A673 (cell line): ENCODE measurements around the gene FAM43A. TPM values are rescaled to one million over a fixed set of nuclear protein-coding genes. Genes with fewer than 3 reads are reported as not detected.

Source experiments
- BruUV-seq: library from RNA; stranded (reverse); fragments of 400-500 nt; replicated peaks from 2 replicates; lab custom pipeline; 2021; lab: Mats Ljungman, UMichigan
- CTCF ChIA-PET: fragments of 300-600 bp; sonication (Branson Sonifier 250); formaldehyde crosslinking; loops from one replicate; lab custom pipeline; 2022; ENCODE audit warnings: antibody characterized with exemption; lab: Charles Lee
- POLR2A ChIA-PET: fragments of 300-600 bp; sonication (Branson Sonifier 250); formaldehyde crosslinking; loops from one replicate; lab custom pipeline; 2022; ENCODE audit warnings: antibody characterized with exemption; ENCODE audit not compliant: low non-redundant PET; lab: Charles Lee
- DNase-seq: peaks from one replicate; pipeline ENCODE4 v3.0.0-alpha.2; 2015; ENCODE audit warnings: low spot score
- H3K27ac ChIP-seq: fragments of 200-600 bp; sonication (generic); 2 replicates; pipeline ENCODE4 v1.5.1; 2016; ENCODE audit warnings: mixed run types, low read depth, mild to moderate bottlenecking, mixed read lengths, antibody characterized with exemption, low read length; ENCODE audit not compliant: poor library complexity, severe bottlenecking
- H3K27me3 ChIP-seq: fragments of 200-600 bp; sonication (generic); replicated peaks from 2 replicates; pipeline ENCODE4 v1.6.1; 2017; ENCODE audit warnings: mixed run types, low read depth, mild to moderate bottlenecking, mixed read lengths, antibody characterized with exemption, low read length; ENCODE audit not compliant: insufficient read depth, poor library complexity
- H3K36me3 ChIP-seq: fragments of 200-600 bp; sonication (generic); 2 replicates; pipeline ENCODE4 v1.6.1; 2016; ENCODE audit warnings: mixed run types, mild to moderate bottlenecking, mixed read lengths, antibody characterized with exemption, low read length; ENCODE audit not compliant: insufficient read depth, poor library complexity, severe bottlenecking
- H3K4me1 ChIP-seq: fragments of 200-600 bp; sonication (generic); 2 replicates; pipeline ENCODE4 v1.6.1; 2017; ENCODE audit warnings: mixed run types, mild to moderate bottlenecking, mixed read lengths, antibody characterized with exemption, low read length; ENCODE audit not compliant: insufficient read depth, poor library complexity, severe bottlenecking
- H3K4me3 ChIP-seq: fragments of 200-600 bp; sonication (generic); 2 replicates; pipeline ENCODE4 v1.5.1; 2016; ENCODE audit warnings: low read depth, mixed run types, mild to moderate bottlenecking, mixed read lengths, low read length; ENCODE audit not compliant: poor library complexity, severe bottlenecking
- H3K9me3 ChIP-seq: fragments of 200-600 bp; sonication (generic); 2 replicates; pipeline ENCODE4 v1.6.1; 2016; ENCODE audit warnings: mixed run types, low read depth, mild to moderate bottlenecking, mixed read lengths, antibody characterized with exemption, low read length; ENCODE audit not compliant: poor library complexity, severe bottlenecking
- EZH2 ChIP-seq: fragments of 200-600 bp; sonication (generic); IDR thresholded peaks from 2 replicates; pipeline ENCODE4 v1.6.1; 2017; ENCODE audit warnings: borderline replicate concordance, low read depth, mild to moderate bottlenecking, mixed read lengths, antibody characterized with exemption, low read length; ENCODE audit not compliant: poor library complexity, severe bottlenecking
- intact Hi-C: fragments of 100-400 bp; cut with micrococcal nuclease; formaldehyde crosslinking; loops from one replicate; pipeline ENCODE4 v1.10.0; 2022; ENCODE audit not compliant: unreplicated experiment
- total RNA-seq: library from RNA; stranded (reverse); gene quantifications from 2 replicates; pipeline ENCODE4 v1.2.3, GENCODE V29; 2021
- TF ChIP-seq, protein P1 (sequence below): fragments of 300-800, 200-600 bp; sonication (generic); conservative IDR thresholded peaks from 2 replicates; pipeline ENCODE4 v1.5.1; 2017; ENCODE audit warnings: low read depth, mild to moderate bottlenecking, antibody characterized with exemption, low read length, moderate library complexity, mixed read lengths

Gene FAM43A
- total RNA-seq, 1 experiment from 2014 or later = 38.7 TPM

GRCh38 chr3:194658477-194659242, 27.0 kb upstream of the FAM43A start:
- Histone ChIP-seq H3K9me3 (no peaks in the 10 kb centered on the region), H3K4me1 (no peaks in the 10 kb centered on the region), H3K27ac (no peak overlapping the region), H3K36me3 (peaks cover 32% of the 10 kb centered on the region), H3K27me3 (no peaks in the 10 kb centered on the region), H3K4me3 (no peak overlapping the region)
- TF ChIP-seq, protein P1, sequence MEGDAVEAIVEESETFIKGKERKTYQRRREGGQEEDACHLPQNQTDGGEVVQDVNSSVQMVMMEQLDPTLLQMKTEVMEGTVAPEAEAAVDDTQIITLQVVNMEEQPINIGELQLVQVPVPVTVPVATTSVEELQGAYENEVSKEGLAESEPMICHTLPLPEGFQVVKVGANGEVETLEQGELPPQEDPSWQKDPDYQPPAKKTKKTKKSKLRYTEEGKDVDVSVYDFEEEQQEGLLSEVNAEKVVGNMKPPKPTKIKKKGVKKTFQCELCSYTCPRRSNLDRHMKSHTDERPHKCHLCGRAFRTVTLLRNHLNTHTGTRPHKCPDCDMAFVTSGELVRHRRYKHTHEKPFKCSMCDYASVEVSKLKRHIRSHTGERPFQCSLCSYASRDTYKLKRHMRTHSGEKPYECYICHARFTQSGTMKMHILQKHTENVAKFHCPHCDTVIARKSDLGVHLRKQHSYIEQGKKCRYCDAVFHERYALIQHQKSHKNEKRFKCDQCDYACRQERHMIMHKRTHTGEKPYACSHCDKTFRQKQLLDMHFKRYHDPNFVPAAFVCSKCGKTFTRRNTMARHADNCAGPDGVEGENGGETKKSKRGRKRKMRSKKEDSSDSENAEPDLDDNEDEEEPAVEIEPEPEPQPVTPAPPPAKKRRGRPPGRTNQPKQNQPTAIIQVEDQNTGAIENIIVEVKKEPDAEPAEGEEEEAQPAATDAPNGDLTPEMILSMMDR = no peak
- TF ChIP-seq EZH2 = no peak
- ChIA-PET POLR2A (no interaction called here), CTCF (no interaction called here)
- intact Hi-C loops = no loop called here
- no TSS peak for BruUV-seq
- no peak for DNase-seq

DNA sequence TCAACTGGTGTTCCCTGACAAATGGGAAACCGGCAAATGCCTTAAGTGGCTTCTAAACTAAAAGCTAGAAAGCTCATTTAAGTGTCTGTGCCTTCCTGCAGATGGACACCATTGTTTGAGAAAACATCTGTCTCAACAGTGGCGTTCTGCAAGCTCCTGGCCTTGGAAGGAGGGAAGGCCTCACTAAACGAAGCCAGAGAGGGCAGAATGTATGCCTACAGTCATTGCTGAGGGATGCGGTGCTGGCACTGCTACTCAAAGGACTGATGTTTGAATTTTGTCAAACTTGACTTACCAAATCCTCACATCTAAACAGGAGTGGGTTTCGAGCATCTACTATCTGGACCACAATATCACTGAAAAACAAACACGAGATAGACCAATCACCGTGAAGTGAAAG, 25.9 kb upstream of the FAM43A start:
- no TSS peak for BruUV-seq
- DNase-seq = no peak
- no peak for TF ChIP-seq EZH2
- TF ChIP-seq, protein P1 = no peak
- Histone ChIP-seq H3K36me3 (peaks cover 31% of the 10 kb centered on the region), H3K27me3 (no peaks in the 10 kb centered on the region), H3K27ac (no peak overlapping the region), H3K4me3 (no peak overlapping the region), H3K9me3 (no peaks in the 10 kb centered on the region), H3K4me1 (no peaks in the 10 kb centered on the region)
- intact Hi-C loops = no loop called here
- POLR2A ChIA-PET = no interaction called here
- CTCF ChIA-PET = no interaction called here

- DNase-seq = no peak
- Histone ChIP-seq H3K36me3 (peaks cover 47% of the 10 kb centered on the region), H3K27ac (no peak overlapping the region), H3K4me3 (no peak overlapping the region), H3K27me3 (no peaks in the 10 kb centered on the region), H3K9me3 (no peaks in the 10 kb centered on the region), H3K4me1 (no peaks in the 10 kb centered on the region)
- POLR2A ChIA-PET = no interaction called here
- TF ChIP-seq, protein P1 = no peak
- TF ChIP-seq EZH2 = no peak
- BruUV-seq = no TSS peak
- intact Hi-C loops = no loop called here
- CTCF ChIA-PET = no interaction called here
Measured at GRCh38 chr3:194661374-194661773, 24.3 kb upstream of the FAM43A start.
